Thyroid gland (tissue), 4 donors: ENCODE data around the gene MRPL43. TPM values are rescaled to one million over a fixed set of nuclear protein-coding genes. Genes with fewer than 3 reads are reported as not detected.

ENCODE experiments used
- DNase-seq, 2 donors: peaks; one replicate each; pipeline ENCODE4 v3.0.0-alpha.2; 2019
- H3K27ac ChIP-seq, 3 donors: fragments of 200-600 bp; sonication (generic); 1 replicate in 2 of 3; 2 replicates in 1 of 3; pipeline ENCODE4 v1.5.1; 2016 to 2019; ENCODE audit warnings: mild to moderate bottlenecking in 1 of 3, moderate library complexity in 1 of 3
- H3K27me3 ChIP-seq: fragments of 200-600 bp; sonication (generic); one replicate; pipeline ENCODE4 v1.5.1; 2019
- H3K36me3 ChIP-seq, 2 donors: fragments of 200-600 bp; sonication (generic); one replicate each; pipeline ENCODE4 v1.5.1; 2016 to 2019
- H3K4me1 ChIP-seq, 2 donors: fragments of 200-600 bp; sonication (generic); one replicate each; pipeline ENCODE4 v1.5.1; 2017 to 2019
- H3K4me3 ChIP-seq, 3 donors: fragments of 200-600 bp; sonication (generic); replicated peaks in 1 of 3; 1 replicate in 2 of 3; 2 replicates in 1 of 3; pipeline ENCODE4 v1.5.1; 2016; ENCODE audit warnings: mild to moderate bottlenecking in 1 of 3
- H3K9me3 ChIP-seq: fragments of 200-600 bp; sonication (generic); one replicate; pipeline ENCODE4 v1.5.1; 2017
- POLR2A ChIP-seq, 2 donors: fragments of 450-650 bp; IDR thresholded peaks; one replicate each; pipeline ENCODE4 v1.6.1; 2017; ENCODE audit warnings: antibody characterized with exemption in 2 of 2, mild to moderate bottlenecking in 2 of 2, moderate library complexity in 1 of 2
- WGBS, 2 donors: methylation state at CpG; one replicate each; pipeline ENCODE4 v1.1.5; 2017; 5-methylcytosine and 5-hydroxymethylcytosine counted together
- intact Hi-C: fragments of 100-400 bp; cut with DNase I; formaldehyde crosslinking; loops from one replicate; pipeline ENCODE4 v1.15.1; 2023
- total RNA-seq, 4 donors: library from RNA; depleted of rRNA; stranded (reverse); fragments of >200 nt; gene quantifications; one replicate each; pipeline ENCODE4 v1.2.3, GENCODE V29; 2016
- TF ChIP-seq, protein P1 (sequence below), 6 experiments: fragments of 200-600 bp in 3 of 6; fragments of 450-650 bp in 3 of 6; sonication (generic) in 3 of 6; IDR thresholded peaks; one replicate each; pipeline ENCODE4 v1.5.1; 2016 to 2019; ENCODE audit warnings: antibody characterized with exemption in 6 of 6, mild to moderate bottlenecking in 2 of 6, inconsistent platforms in 1 of 6, moderate library complexity in 1 of 6

The MRPL43 gene
- total RNA-seq, 4 donors from 2014 or later = 86.1 to 178 (median 145) TPM

DNA sequence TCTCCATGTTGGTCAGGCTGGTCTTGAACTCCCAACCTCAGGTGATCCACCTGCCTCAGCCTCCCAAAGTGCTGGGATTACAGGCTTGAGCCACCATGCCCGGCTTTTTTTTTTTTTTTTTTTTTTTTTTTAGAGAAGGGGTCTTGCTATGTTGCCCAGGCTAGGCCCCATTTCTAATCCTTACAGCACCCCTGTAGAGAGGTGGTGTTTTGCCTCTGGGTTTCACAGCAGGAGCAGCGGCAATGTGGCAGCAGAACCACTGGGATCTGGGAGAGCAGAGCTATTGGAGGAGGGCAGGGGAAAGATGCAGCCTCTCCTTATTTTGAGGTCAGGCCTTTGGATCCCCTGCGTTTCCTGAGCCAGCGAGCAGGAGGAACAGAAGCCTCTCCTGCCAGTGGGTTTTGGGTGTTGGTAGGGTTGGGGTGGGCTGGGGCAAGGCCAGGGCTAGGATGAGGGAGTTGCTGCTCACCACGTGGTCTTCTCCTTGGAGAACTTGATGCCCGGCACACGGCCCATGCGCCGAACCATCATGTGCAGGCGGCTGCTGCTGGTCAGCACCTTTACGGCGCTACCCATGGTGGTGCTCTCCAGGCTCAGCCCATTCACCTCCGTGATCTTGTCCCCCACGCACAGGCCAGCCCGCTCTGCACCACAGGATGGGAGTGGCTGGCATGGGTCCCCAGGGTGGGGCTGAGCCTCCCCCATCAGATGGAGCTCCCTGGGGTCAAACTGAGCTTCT, 35.8 kb upstream of the MRPL43 start:
- no peaks in the 10 kb centered on the region for H3K27me3 ChIP-seq
- H3K36me3 ChIP-seq = no peaks in the 10 kb centered on the region
- no peak for DNase-seq
- peaks cover 0 to 7% of the 10 kb centered on the region in 2 donors for H3K4me1 ChIP-seq
- no peak overlapping the region for H3K4me3 ChIP-seq
- no peaks in the 10 kb centered on the region for H3K9me3 ChIP-seq
- 92 to 96% methylated on average over 10 to 11 of the region's 15 CpGs for WGBS, 2 donors
- TF ChIP-seq, protein P1, sequence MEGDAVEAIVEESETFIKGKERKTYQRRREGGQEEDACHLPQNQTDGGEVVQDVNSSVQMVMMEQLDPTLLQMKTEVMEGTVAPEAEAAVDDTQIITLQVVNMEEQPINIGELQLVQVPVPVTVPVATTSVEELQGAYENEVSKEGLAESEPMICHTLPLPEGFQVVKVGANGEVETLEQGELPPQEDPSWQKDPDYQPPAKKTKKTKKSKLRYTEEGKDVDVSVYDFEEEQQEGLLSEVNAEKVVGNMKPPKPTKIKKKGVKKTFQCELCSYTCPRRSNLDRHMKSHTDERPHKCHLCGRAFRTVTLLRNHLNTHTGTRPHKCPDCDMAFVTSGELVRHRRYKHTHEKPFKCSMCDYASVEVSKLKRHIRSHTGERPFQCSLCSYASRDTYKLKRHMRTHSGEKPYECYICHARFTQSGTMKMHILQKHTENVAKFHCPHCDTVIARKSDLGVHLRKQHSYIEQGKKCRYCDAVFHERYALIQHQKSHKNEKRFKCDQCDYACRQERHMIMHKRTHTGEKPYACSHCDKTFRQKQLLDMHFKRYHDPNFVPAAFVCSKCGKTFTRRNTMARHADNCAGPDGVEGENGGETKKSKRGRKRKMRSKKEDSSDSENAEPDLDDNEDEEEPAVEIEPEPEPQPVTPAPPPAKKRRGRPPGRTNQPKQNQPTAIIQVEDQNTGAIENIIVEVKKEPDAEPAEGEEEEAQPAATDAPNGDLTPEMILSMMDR (IDR thresholded peaks at IDR 0.05) = no peak
- no peak for TF ChIP-seq POLR2A (IDR thresholded peaks at IDR 0.05)
- intact Hi-C loops = no loop called here
- H3K27ac ChIP-seq = no peak overlapping the region

DNA sequence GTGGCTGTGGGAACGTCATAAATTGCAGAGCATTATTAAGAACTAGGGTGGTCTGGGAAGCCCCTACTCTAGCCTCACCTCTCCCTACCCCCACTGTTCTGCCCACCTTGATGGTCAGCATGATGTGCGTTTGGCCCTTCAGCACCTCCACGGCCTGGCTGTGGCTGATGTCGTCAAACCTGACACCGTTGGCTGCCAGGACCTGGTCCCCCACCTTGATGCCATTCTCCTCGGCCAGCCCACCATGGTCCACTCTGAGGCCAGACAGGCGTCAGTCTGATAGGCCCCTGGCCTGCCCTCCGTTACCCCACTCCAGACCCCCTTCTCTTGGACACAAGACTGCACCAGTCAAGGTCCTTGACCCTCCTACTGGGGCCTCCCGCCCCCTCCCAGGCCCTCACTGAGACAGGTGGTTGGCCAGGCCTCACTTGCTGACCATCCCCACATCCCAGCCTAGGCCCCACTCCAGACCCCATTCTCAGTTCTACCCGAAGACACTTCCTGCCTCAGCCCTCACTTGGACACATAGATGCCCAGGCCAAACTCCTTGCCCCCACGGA, 34.5 kb upstream of the MRPL43 start:
- intact Hi-C loops = no loop called here
- TF ChIP-seq POLR2A (IDR thresholded peaks at IDR 0.05) = no peak
- TF ChIP-seq, protein P1 (IDR thresholded peaks at IDR 0.05) = no peak
- 83 to 88% methylated on average over 10 to 11 of the region's 11 CpGs for WGBS, 2 donors

DNA sequence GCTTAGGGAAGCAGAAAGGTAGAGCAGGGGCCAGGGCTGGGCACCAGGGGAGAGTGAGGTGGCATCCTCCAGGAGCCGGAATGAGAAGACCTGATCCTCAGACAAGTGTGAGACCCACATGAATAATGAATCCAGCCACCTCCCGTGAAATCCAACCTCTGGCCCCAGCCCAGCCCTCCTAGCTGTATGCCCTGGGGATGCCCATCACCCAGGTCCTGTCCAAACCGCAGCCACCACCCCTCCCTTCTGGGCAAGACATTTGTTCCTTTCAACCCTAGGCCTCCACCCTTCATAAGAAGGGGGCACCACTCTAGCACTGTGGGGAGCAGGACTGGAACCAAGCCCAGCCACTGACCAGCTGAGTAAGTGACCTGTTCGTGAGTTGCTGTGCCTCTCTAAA, 33.9 kb upstream of the MRPL43 start:
- Histone ChIP-seq H3K27me3 (peaks cover 7% of the 10 kb centered on the region), H3K27ac (no peak overlapping the region), H3K4me3 (no peak overlapping the region), H3K36me3 (no peaks in the 10 kb centered on the region), H3K4me1 (peaks cover 0 to 7% of the 10 kb centered on the region in 2 donors), H3K9me3 (no peaks in the 10 kb centered on the region)
- intact Hi-C loops = no loop called here
- WGBS, 2 donors = 86 to 90% methylated on average over 4 of the region's 4 CpGs
- DNase-seq = no peak
- TF ChIP-seq, protein P1 (IDR thresholded peaks at IDR 0.05) = no peak
- no peak for TF ChIP-seq POLR2A (IDR thresholded peaks at IDR 0.05)

More for the DNA sequence above, 34.5 kb upstream of the MRPL43 start:
- H3K36me3 ChIP-seq = no peaks in the 10 kb centered on the region
- peaks cover 0 to 7% of the 10 kb centered on the region in 2 donors for H3K4me1 ChIP-seq
- peaks cover 7% of the 10 kb centered on the region for H3K27me3 ChIP-seq
- no peak overlapping the region for H3K27ac ChIP-seq
- DNase-seq = no peak
- H3K9me3 ChIP-seq = no peaks in the 10 kb centered on the region
- no peak overlapping the region for H3K4me3 ChIP-seq

DNA sequence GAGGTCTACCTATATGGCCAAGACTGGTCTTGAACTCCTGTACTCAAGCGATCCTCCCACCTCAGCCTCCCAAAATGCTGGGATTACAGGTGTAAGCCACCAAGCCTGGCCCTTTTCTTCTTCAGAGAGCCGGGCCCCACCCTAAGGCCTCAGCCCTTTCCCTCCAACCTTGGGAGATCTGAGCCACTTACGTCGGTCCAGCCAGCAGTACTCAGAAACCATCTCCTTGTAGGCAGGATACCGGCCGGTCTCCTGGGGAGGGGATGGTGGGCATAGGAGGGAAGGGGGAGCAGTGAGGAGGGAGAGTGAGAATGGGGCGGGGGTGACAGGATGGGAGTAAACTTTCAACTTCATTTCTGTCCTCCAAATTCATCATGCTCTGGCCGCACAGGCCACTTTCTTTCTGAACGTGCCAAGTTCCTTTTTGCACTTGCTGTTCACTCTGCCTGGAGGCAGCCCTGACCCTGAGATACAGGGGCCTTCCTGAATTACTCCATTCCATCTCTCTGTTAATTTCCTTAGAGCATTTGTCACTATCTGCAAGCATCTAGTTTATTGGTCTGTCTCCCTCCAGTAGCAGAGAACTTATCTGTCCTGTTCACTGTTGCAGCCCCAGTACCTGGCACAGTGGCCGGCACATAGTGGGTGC, 33.3 kb upstream of the MRPL43 start:
- DNase-seq = no peak
- intact Hi-C loops = no loop called here
- no peak overlapping the region for H3K27ac ChIP-seq
- H3K9me3 ChIP-seq = no peaks in the 10 kb centered on the region
- TF ChIP-seq, protein P1 (IDR thresholded peaks at IDR 0.05) = no peak
- no peak for TF ChIP-seq POLR2A (IDR thresholded peaks at IDR 0.05)
- H3K4me1 ChIP-seq = peaks cover 0 to 7% of the 10 kb centered on the region in 2 donors
- 80 to 87% methylated on average over 10 of the region's 10 CpGs for WGBS, 2 donors
- no peak overlapping the region for H3K4me3 ChIP-seq
- peaks cover 7% of the 10 kb centered on the region for H3K27me3 ChIP-seq
- no peaks in the 10 kb centered on the region for H3K36me3 ChIP-seq

DNA sequence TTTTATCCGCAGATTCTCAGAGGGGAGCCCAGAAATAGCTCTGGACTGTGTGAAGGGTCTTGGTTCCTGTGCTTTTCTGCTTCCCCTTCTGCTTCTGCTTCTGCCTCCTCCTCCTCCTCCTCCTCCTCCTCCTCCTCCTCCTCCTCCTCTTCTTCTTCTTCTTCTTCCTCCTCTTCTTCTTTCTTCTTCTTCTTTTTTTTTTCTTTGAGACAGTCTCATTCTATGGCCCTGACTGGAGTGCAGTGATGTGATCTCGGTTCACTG, 32.1 kb upstream of the MRPL43 start:
- H3K36me3 ChIP-seq = no peaks in the 10 kb centered on the region
- peaks cover 7% of the 10 kb centered on the region for H3K27me3 ChIP-seq
- H3K4me3 ChIP-seq = no peak overlapping the region
- H3K9me3 ChIP-seq = no peaks in the 10 kb centered on the region
- H3K27ac ChIP-seq = no peak overlapping the region
- TF ChIP-seq, protein P1 (IDR thresholded peaks at IDR 0.05) = no peak
- no peak for TF ChIP-seq POLR2A (IDR thresholded peaks at IDR 0.05)
- DNase-seq = no peak
- 35 to 39% methylated on average over 2 of the region's 2 CpGs for WGBS, 2 donors
- H3K4me1 ChIP-seq = peaks cover 0 to 7% of the 10 kb centered on the region in 2 donors
- intact Hi-C loops = no loop called here
